Right renal cortex interstitium (tissue), 3 donors: ENCODE measurements around the gene VOPP1. TPM values are rescaled to one million over a fixed set of nuclear protein-coding genes. Genes with fewer than 3 reads are reported as not detected.

ENCODE experiments used
- DNase-seq, 3 donors: peaks; one replicate each; pipeline ENCODE4 v3.0.0-alpha.2; 2013; ENCODE audit warnings: low read depth in 3 of 3, low spot score in 2 of 3
- polyA plus RNA-seq, 3 donors: library from polyadenylated mRNA; unstranded; fragments of 120-200 nt; gene quantifications; one replicate each; pipeline ENCODE4 v1.2.1, GENCODE V29; 2013; ENCODE audit not compliant: insufficient read length in 3 of 3

Gene VOPP1
- polyA plus RNA-seq, 3 donors: 60.0 to 64.8 (median 63.3) TPM

DNA sequence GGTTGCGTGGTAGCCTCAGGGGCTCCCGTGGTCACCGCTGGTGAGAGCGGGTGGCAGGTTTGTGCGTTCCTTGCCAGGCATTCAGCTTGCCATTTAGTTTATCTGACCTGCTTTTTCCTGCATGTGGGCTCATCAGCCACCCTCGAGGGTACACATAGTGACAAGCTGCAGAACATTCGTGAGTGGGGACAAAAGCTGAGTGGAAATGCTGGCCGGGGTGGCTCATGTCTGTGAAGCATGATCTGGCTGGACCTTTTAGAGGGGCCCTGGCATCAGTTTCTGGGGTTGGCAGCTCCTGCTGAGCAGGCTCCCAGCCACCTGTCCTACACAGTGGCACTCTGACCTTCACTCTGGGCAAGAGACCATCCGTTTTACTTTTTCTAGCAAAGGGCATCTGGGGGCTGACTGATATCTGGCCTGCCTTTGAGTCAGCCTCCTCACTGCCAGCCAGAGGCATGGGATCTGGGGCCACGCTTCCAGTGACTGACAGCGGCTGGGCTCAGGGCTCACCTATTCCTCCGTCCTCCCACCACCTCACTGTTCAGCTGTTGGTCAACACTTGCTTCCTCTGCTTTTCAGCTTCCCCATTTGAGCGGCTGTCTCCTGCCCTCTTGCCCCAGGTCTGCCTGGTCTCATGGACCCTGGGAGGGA is 132.1 kb downstream of the VOPP1 start:
- DNase-seq: no peak

DNA sequence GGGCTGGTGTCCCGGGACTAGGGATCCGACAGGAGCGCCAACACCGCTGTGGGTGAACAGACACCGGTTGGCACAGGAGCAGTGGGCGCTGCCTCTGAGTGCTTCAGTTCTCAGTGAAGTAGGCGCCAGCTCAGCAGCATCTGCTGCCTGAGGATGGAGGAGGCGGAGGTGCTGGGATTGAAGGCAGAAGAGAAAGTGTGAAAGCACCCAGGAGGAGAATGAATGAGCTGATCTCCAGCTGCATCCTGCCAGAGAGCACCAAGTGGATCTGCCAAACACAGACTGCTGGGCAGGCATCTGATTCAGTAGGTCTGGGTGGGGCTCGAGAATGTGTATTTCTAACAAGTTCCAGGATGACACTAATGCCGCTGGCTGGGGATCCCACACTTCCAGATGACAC is 132.7 kb downstream of the VOPP1 start:
- DNase-seq: no peak

DNA sequence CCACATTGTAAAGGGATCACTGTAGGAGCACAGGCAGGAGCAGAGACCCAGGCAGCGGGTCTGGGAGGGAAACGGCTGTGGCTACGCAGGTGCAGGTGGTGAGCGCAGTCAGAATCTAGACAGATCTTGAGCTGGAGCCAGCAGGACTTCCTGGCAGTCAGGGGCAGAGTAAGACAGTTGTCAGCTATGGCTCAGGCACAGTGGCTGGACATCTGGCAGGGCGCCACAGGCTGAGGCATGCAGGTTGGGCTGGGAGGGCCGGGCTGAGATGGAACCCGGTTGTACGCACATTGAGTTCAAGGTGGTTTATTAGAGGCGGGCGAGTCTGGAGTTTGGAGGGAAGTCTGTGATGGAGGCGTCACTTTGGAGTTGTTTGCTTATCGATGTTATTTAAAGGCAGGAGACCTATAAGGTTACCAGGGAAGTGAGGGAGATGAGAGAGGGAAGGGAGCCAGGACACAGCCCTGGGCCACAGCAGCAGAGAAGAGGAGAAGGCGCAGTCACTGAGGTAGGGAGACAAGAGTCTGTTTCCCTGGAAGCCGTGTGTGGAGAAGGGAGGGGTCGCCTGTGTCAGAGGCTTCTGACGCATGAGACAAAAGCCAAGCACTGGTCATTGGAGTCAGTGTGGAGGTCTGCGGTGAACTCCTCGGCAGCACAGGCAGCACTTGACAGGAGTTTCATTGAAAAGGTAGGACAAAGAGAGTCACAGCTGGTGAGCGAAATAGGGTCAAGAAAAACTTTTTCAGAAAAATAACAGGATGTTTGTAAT is 133.4 kb downstream of the VOPP1 start:
- no peak for DNase-seq

DNA sequence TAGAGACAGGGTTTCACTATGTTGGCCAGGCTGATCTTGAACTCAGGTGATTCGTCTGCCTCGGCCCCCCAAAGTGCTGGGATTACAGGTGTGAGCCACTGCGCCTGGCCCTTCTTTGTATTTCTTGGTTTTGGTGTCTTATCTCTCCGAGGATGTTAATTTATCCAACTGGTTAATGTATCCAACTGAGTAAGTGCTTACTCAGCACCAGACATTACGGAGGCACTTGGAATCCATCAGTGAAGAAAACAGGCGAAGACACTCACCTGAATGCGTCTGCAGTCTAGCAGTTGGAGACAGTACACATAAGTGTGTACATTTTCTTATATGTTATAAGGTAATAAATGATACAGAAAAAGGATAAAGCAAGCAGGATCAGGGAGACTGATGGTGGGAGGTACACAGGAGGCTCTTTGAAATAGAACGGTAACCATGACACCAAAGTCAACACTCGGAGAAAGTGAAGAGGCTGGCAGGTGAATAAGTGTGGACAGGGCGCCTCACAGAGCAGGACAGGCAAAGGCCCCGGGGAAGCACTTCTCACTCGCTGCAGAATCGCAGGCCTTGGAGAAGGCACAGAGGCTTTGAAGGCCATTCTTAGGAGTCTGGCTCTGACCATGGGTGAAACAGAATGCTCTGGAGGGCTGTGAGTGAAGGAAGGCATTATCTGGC is 134.1 kb downstream of the VOPP1 start:
- DNase-seq: no peak

DNA sequence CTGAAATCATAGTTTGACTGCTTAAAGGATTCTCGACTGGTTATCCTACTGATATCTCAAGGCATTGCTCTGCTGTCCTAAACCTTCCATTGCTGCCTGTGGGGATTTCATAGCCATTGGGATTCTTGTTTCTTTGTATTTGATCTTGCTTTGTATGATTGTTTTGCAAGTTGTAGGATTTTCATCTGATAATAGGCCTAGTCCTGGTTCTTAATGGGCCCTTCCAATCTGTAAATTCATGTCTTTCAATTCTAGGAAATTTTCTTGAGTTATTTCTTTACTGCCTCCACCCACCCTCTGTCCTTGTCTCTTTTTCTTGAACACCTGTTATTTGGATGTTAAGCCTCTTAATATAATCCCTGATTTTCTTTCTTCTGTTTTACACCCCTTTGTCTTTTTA is 134.9 kb downstream of the VOPP1 start:
- DNase-seq: no peak

DNA sequence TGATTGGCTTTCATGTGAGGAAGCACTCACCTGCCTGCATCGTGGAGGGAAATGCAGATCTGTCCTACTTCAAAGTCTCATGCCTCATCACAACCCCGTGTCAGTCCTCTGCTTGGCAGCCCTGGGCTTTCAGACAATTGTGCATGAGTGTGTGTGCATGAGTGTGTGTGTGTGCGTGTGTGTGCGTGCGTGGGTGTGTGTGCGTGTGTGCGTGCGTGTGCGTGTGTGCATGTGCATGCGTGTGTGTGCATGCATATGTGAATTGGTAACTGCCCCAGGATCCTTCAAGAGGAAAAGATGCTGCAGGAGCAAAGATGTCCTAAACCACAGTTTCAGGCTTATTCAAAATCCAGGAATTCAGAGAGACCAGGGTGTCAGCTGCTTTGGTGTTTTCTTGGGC is 135.8 kb downstream of the VOPP1 start:
- no peak for DNase-seq

DNA sequence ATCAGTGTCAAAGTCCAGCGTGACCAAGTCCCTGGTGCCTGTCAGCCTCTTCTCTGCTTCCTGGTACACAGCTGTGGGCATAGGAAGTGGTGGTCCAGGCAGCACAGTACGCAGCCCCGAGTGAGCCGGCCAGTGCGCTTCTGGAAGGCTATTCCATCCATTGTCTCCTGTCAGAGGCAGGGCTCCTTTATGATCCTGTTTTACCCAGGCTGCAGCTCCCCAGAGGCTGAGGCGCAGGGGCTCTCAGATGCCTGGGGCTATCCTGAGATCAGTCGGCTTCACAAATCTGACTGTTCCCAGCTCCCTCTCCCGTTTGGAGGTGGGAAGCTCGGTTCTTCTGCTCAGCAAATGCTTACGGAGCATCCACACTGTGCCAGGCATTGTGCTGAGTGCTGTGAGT is 136.8 kb downstream of the VOPP1 start:
- no peak for DNase-seq

DNA sequence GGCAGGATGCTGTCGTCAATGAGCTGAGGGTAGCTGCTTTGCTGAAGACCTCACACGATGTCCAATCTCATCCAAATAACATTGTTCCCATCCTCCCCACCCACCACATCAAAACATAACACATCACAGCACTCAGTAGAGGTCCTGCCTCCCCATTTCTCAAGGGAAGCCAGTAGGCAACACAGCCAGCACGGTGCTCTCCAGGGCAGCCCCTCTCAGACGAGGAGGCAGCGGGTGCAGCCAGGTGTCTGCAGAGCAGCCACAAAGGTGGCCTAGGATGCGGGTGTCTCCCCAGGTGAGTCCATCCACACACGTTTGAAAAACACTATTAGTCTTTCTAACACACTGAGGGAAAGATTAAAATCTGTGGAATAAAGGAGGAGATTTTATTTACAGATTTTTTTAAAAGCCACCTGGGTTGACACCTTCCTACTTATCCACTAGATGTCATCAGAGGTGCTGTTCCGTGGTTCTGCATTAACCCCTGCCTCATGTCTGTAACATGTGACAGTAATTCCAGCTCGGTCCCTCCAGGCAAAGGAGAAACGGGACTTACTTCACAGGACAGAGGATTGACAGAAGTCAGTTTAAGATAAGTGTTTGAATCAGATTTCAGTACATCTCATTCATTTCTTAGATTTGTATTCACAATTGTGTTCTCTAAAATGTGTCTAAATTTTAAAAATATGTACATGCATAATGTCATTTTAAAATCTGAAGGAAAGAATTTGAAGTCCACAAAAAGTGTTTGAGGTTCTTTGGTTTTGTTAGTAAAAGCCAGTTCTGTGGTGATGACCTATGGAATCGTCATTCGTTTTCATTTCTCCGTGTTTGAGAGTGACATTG is 139.1 kb downstream of the VOPP1 start:
- no peak for DNase-seq

DNA sequence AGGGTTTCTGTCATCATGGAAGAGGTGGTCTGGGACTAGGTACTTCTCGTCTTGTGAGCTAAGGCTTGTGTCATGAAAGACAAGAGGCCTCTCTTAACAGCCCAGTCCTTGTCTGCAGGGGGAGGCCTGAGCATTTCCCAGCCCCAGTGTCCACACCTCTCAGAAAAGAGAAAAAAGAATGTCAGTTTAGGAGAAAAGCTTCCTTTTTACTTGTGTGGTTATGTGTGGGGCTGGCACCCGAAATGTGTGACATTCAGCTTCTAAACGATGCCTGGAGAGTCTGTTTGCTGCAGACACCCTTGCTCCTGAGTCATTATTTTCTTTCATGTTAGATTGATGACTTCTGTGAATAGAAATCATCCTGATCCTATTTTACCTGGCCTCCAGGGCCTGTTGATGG is 139.8 kb downstream of the VOPP1 start:
- no peak for DNase-seq

DNA sequence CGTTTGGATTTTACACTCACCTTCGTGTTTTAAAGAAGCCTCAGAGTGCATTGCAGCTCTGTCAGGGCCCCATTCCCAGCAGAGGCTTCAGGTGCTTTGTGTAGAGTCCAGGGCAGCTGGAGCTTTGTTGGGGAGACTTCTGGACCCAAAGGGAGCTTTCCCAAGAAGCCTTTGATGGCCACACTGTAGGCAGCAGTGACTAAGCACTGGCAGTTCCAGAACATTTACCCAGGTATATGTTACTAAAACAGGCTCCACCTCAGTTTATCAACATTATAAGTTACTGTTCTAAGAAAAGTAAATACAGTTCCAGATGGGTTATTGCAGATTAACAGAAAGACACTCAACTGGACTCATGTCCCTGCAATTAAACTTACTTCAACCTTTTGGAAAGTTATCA is 140.4 kb downstream of the VOPP1 start:
- DNase-seq: no peak

DNA sequence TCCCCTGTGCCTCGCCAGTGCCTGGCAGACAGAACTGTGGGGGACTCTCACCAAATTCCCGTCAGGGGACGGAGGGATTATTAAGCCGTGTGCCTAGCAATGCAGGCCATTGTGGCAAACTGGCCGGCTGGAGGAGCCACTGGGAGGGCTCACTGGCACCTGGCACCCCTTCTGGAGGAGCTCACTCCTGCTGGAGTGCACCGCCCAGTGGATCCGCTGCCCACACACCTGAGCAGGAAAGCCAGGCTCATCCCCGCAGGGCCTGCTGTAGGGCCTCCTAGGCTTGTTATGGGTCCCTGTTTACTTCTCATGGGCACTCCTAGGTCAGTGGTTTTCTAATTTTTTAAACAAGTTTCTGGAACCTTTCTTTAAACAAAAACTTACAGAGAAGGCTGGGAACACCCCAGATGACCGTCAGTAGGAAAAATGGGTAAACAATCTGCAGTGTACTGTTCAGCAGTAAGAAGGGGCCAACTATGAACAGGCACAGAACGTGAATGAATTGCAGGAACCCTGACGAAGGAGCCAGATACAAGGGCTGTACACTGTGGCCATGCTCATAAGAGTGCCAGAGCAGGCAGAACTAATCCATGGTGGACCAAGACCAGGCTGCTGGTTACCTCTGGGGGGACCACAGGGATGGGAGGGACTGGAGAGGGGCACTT is 142.3 kb downstream of the VOPP1 start:
- no peak for DNase-seq

DNA sequence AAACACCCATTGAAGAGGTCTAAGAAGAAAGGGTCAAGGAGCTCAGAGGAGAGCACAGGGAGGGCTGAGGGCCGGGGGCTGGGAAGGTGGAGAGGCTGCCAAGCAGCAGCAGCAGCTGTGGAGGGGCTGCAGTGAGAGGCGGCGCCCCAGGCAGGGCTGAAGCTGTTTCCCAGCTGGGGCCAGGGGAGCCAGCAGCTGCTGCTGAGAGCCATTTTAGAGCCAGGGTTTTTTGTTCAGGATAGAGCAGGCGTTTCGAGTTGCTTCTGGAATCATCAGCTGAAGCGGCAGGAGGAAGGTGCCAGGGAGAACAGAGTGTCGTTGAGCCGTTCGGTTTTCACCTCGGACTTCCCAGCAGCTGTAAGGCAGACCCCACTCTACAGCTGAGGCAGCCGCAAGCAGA is 144.5 kb downstream of the VOPP1 start:
- DNase-seq: no peak

DNA sequence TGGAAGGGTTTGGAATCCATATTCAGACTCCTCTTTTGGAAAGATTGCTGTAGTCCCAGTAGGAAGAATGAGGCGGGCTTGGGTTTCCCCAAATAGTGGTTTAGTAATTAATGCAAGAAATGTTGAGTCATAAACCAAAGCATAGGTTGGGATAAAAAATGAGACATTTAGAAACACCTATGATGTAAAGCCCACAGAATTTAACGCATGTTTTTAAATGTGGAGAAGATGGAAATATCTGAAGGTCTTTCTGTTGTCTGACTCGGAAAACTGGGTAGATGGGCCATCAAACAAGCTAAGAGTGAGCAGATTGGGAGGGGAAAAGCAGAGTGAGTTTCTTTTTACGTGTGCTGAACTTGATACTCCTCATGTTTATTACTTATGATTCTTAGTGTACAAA is 145.0 kb downstream of the VOPP1 start:
- no peak for DNase-seq

DNA sequence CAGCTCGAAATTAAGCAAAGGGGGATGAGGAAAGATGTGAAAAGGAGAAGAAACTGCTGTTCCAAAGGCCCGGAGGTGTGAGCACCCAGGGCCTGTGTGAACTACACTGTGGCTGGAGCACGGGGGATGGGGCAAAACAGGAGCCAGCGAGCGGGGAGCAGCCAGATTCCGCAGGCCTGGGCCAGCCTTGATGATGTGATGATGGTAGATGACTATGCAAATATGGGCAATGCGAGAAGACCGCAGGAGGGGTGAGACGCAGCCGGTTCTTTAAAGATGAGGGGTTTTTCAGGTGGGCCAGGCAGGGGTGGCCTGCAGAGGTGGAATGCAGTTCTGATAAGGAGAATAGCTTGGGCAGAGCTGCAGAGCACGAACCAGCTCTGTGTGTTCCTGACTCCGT is 145.6 kb downstream of the VOPP1 start:
- no peak for DNase-seq

DNA sequence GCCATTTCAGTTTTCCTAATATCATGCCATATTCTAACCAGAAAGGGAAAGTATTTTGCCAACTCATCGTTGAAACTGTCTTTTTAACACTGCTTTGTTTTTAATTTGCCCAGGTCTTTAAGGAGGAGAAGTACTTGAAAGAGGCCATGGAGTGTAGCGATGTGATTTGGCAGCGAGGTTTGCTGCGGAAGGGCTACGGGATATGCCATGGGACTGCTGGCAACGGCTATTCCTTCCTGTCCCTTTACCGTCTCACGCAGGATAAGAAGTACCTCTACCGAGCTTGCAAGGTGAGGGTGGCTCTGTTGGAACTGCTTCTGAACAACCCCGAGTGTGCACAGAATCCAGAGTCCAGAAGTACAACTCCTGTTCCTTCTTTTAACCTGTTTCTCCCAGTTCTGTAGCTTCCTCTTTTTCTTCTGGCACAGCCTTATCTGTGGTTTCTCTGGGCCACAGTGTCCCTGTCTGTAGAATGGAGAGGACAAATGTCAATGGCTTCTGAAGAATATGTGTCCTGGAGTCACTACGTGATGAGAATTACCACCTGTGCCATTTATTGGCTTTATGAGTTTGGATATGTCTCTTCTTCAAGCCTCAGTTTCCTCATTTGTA is 147.1 kb downstream of the VOPP1 start:
- DNase-seq: no peak

DNA sequence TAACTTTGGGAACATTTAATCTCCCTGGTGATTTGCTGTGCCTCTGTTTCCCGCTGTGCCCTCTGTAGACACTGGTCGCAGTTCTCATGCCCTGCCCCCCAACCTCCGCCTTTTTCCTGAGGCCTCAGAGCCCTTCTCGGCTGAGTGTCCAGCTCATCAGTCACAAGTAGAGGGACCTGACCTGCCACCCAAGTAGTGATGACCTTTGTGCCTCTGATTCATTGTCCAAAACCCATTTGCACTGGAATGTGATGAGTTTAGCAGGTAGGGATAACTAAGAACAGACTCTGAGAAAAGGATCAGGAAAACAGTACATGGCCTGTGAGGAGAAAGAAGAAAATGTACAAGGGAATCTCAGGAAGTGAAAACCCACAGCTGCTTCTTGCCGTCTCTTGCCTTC is 148.4 kb downstream of the VOPP1 start:
- DNase-seq: no peak

DNA sequence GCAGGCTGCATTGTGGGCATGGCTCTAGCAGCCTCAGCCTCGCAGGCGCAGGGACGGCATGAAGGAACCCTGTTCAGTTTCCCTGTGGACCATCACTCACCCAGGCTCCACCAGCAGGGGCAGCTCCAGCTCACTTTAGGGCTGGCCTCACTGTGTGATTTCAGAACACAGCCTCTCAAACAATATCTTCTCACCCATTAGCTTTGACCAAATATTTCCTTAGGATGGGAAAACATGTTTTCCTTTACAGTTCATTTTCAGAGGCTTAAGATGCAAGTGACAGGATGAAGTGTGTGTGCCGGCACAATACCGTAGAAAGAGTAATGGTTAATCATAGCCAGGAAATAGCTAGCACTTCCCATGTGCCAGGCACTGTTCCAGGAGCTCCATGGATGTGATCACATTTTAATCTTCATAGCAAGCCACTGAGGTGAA is 149.0 kb downstream of the VOPP1 start:
- no peak for DNase-seq
